ENCODE measurements around the gene ARL6IP4. TPM values are rescaled to one million over a fixed set of nuclear protein-coding genes. Genes with fewer than 3 reads are reported as not detected.

Gene ARL6IP4
- total RNA-seq, 1 experiment from 2014 or later = 133 TPM

- TF ChIP-seq ARID4B (CRISPR knock-in tag; IDR thresholded peaks at IDR 0.05; ENCODE audit: borderline replicate concordance) (no peak), NR3C1 (CRISPR knock-in tag; conservative IDR thresholded peaks at IDR 0.05; ENCODE audit: low read depth) (no peak), AFF4 (CRISPR knock-in tag; IDR thresholded peaks at IDR 0.05; ENCODE audit: borderline replicate concordance) (no peak)
These were observed 11.9 kb downstream of the ARL6IP4 start (continued) for GRCh38 chr12:122992386-122992785.

- CTCF ChIA-PET = no interaction called here
- Mint-ChIP-seq H3K27me3 (ENCODE audit: low read depth) (no peaks in the 10 kb centered on the region), H3K27ac (no peak overlapping the region; the same call in 1 of the 2 replicates), H3K4me3 (no peak overlapping the region), H3K4me1 (no peaks in the 10 kb centered on the region), H3K36me3 (no peaks in the 10 kb centered on the region), H3K9me3 (no peaks in the 10 kb centered on the region)
- POLR2A ChIA-PET = no interaction called here
- DNase-seq (ENCODE audit: low spot score) (no peak), ATAC-seq (no peak)
- TF ChIP-seq CREM (CRISPR knock-in tag; IDR thresholded peaks at IDR 0.05) (no peak), MYBL2 (CRISPR knock-in tag; IDR thresholded peaks at IDR 0.05) (no peak), ZSCAN18 (CRISPR knock-in tag; IDR thresholded peaks at IDR 0.05) (no peak), ZNF423 (CRISPR knock-in tag; IDR thresholded peaks at IDR 0.05) (no peak), FOXP1 (CRISPR knock-in tag; IDR thresholded peaks at IDR 0.05; ENCODE audit: borderline replicate concordance) (no peak), SMAD4 (CRISPR knock-in tag; IDR thresholded peaks at IDR 0.05) (no peak), PREB (CRISPR knock-in tag; IDR thresholded peaks at IDR 0.05; ENCODE audit: borderline replicate concordance) (no peak), AFF4 (CRISPR knock-in tag; IDR thresholded peaks at IDR 0.05; ENCODE audit: borderline replicate concordance) (no peak), TP53 (CRISPR knock-in tag; IDR thresholded peaks at IDR 0.05) (no peak), MLX (CRISPR knock-in tag; IDR thresholded peaks at IDR 0.05) (no peak), CTCF (IDR thresholded peaks at IDR 0.05) (no peak), ZNF416 (CRISPR knock-in tag; IDR thresholded peaks at IDR 0.05) (no peak), FOXK1 (CRISPR knock-in tag; IDR thresholded peaks at IDR 0.05) (no peak), ZBTB21 (CRISPR knock-in tag; IDR thresholded peaks at IDR 0.05; ENCODE audit: borderline replicate concordance) (no peak), SP1 (CRISPR knock-in tag; conservative IDR thresholded peaks at IDR 0.05) (no peak)
These were observed 13.7 kb downstream of the ARL6IP4 start for GRCh38 chr12:122994140-122994675.

Measured in WTC11 (cell line).